Measurements from ENCODE around the gene SPA17. TPM values are rescaled to one million over a fixed set of nuclear protein-coding genes. Genes with fewer than 3 reads are reported as not detected.

SPA17 gene
- total RNA-seq, 1 experiment from 2014 or later, result 7.3 TPM

DNA sequence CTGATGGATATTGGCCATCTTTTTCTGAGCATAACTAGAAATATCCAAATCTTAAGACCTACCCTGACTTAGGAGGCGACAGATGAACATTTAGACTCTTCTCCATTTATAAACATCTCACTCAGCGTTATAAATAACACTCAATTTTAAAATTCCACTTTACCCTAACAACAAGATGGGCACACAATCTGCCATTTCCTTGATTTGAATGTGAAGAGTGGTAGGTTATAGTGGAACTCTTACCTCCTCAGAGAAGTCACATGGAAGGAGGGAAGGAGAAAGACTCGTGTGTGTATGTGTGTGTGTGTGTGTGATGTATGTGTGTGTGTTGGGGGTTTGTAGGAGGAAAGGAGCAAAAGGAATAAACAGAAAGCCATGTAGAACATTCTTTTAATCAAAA is 15.2 kb upstream of the SPA17 start:
- in situ Hi-C loops (cut with HindIII; ENCODE audit: low pct_unique_long_range_greater_than_20kb, low sequenced_read_pairs), result no loop called here
- DNase-seq (ENCODE audit: low read depth), result no peak

DNA sequence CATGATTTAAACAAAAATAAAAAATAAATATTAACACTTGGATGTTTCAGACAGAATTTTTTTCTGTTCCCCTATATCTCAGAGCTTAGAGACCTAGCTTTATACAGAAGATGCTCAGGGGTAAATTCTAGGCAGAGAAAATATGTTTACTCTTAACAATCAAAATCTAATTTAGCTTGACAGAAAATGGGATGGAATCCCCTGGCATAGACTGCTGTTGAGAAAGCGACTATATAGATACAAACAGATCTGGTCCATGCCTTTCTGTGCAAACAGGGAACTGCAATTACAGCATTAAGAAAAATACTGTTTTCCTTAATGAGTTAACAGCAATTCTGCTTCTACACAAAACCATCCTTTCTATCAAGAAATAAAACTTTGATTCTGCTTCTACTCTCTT is 14.7 kb upstream of the SPA17 start:
- in situ Hi-C loops (cut with HindIII; ENCODE audit: low pct_unique_long_range_greater_than_20kb, low sequenced_read_pairs), result no loop called here
- no peak for DNase-seq (ENCODE audit: low read depth)

- DNase-seq (ENCODE audit: low read depth), result no peak
- in situ Hi-C loops (cut with HindIII; ENCODE audit: low pct_unique_long_range_greater_than_20kb, low sequenced_read_pairs), result no loop called here
Observed at GRCh38 chr11:124661553-124661952, 12.2 kb upstream of the SPA17 start.

DNA sequence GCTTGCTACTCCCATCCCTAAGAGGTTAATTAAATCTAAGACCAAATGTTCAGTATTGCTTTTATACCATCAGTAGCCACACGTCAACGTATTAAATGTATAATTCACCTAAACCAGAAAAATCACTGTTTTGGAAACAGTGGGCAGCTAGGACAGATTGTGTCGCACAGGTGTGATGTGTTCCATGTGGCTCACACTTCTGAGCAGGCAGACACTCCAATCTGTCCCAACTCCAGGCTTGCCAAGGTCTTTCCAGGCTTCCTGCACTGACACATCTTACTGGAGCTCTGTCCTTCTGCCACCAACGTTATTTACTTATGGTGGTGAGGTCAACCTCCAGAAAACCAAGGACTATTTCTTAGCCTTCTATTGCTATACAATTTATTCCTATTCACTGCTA is 11.6 kb upstream of the SPA17 start:
- in situ Hi-C loops (cut with HindIII; ENCODE audit: low pct_unique_long_range_greater_than_20kb, low sequenced_read_pairs), result no loop called here
- no peak for DNase-seq (ENCODE audit: low read depth)

- in situ Hi-C loops (cut with HindIII; ENCODE audit: low pct_unique_long_range_greater_than_20kb, low sequenced_read_pairs), result no loop called here
- no peak for DNase-seq (ENCODE audit: low read depth)
Observed at GRCh38 chr11:124663861-124664260, 9.8 kb upstream of the SPA17 start.

DNA sequence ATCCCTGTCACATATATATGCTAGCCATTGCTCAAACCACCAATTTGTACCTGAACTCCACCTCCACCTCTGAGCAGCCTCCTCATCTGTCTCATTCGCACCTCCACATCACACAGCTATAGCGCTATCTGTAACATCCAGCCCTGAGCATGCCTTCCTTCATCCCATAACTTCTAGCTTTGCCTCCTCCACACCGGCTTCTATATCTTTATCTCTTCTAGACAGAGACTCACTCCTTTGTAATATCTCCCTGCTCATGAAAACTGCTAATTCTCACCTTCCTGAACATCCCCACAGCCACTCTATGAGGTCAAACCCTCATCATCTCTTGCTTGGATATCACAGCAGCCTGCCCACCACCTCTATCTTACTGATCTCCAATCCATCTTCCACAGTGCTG is 6.1 kb upstream of the SPA17 start:
- in situ Hi-C loops (cut with HindIII; ENCODE audit: low pct_unique_long_range_greater_than_20kb, low sequenced_read_pairs), result no loop called here

GRCh38 chr11:124669193-124669592 is 4.5 kb upstream of the SPA17 start:
- DNase-seq (ENCODE audit: low read depth), result peak; percentile 35
- in situ Hi-C loops (cut with HindIII; ENCODE audit: low pct_unique_long_range_greater_than_20kb, low sequenced_read_pairs), result no loop called here

More for the DNA sequence above, 6.1 kb upstream of the SPA17 start:
- DNase-seq (ENCODE audit: low read depth), result no peak

- DNase-seq (ENCODE audit: low read depth), result no peak
- in situ Hi-C loops (cut with HindIII; ENCODE audit: low pct_unique_long_range_greater_than_20kb, low sequenced_read_pairs), result no loop called here
Observed at GRCh38 chr11:124670732-124671131, 3.0 kb upstream of the SPA17 start.

DNA sequence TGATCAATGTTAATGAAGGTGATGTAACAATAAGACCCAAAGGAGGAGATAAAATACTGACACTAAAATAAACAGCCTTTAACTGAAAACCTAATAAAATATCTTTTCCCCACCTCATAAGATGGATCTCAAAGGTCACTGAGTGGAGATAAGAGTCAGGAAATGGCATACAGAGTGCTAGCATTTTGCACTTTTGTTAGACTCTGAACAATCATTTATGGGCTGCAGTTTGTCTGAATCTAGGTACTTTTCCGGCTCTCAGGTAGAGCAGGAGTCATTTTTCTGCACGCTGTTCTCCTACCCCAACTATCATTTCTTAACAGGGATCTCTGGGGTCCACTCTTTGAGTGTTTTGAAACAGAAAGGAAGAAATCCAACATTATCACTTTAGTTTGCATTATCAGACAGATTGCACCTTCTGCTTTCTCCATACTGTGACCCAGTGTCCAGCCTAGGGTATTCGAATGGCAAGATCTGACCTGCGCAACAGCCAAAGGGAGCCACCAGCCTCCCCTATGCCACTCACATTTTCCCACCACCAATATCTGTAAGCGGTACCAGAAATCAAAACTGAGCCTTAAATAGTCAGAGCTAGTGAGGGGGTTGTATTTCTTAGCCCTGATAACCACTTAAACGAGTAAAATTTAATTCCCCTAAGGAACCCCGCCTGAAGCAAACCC is 1.0 kb upstream of the SPA17 start:
- no peak for DNase-seq (ENCODE audit: low read depth)
- in situ Hi-C loops (cut with HindIII; ENCODE audit: low pct_unique_long_range_greater_than_20kb, low sequenced_read_pairs), result no loop called here

GRCh38 chr11:124674168-124674517 is 439 bp downstream of the SPA17 start:
- DNase-seq (ENCODE audit: low read depth), result no peak
- in situ Hi-C loops (cut with HindIII; ENCODE audit: low pct_unique_long_range_greater_than_20kb, low sequenced_read_pairs), result no loop called here

- in situ Hi-C loops (cut with HindIII; ENCODE audit: low pct_unique_long_range_greater_than_20kb, low sequenced_read_pairs), result no loop called here
- DNase-seq (ENCODE audit: low read depth), result no peak
Observed at GRCh38 chr11:124674571-124674970, 867 bp downstream of the SPA17 start.

DNA sequence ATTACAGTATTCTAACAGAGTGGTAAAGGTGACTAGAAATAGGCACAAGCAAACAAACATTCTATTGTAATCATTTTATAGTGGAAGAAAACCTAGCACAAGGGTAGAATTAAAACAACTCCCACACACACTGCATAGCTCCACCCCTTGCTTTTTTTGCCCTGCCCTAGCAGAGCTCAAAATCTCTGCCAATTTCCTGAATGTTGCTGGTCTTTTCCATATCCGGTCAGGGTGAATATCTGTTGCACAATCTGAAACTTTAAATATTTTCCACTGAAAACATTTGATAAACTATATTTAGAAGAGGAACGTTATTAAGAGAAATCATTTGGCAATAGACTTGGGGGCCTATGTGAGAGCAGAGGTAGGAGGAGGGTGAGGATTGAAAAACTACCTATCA is 2.7 kb downstream of the SPA17 start:
- DNase-seq (ENCODE audit: low read depth), result no peak
- in situ Hi-C loops (cut with HindIII; ENCODE audit: low pct_unique_long_range_greater_than_20kb, low sequenced_read_pairs), result no loop called here

DNA sequence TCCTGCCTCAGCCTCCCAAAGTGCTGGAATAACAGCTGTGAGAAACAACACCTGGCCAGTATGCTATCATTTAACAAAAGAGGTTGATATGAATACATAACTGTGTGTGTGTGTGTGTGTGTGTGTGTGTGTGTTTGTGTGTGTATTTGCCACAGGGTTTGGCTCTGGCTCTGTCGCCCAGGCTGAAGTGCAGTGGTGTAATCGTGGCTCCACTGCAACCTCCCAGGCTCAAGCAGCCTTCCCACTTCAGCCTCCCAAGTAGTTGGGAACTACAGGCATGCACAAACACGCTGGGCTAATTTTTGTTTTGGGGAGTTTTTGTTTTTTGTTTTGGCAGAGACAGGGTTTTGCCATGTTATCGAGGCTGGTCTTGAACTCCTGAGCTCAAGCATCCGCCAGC is 4.7 kb downstream of the SPA17 start:
- in situ Hi-C loops (cut with HindIII; ENCODE audit: low pct_unique_long_range_greater_than_20kb, low sequenced_read_pairs), result no loop called here
- DNase-seq (ENCODE audit: low read depth), result no peak

DNA sequence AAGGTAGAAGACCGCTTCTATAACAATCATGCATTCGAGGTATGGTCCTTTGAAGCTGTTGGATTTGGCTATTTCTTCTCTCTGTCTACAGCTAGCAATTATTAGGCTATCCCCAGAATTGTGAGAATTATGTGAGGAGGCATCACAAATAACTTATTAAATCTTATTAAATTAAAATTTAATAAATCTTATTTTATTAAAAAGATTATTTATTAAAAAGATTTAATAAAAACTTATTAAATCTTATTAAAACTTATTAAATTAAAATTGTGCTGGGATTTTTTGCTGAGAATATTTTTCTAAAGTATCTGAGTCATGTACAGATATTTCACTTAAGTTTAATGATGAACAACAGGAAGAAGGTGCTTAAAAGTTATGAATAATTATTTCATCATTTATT is 7.7 kb downstream of the SPA17 start:
- in situ Hi-C loops (cut with HindIII; ENCODE audit: low pct_unique_long_range_greater_than_20kb, low sequenced_read_pairs), result no loop called here
- DNase-seq (ENCODE audit: low read depth), result no peak

GRCh38 chr11:124682443-124682842 is 8.7 kb downstream of the SPA17 start:
- in situ Hi-C loops (cut with HindIII; ENCODE audit: low pct_unique_long_range_greater_than_20kb, low sequenced_read_pairs), result no loop called here
- no peak for DNase-seq (ENCODE audit: low read depth)

DNA sequence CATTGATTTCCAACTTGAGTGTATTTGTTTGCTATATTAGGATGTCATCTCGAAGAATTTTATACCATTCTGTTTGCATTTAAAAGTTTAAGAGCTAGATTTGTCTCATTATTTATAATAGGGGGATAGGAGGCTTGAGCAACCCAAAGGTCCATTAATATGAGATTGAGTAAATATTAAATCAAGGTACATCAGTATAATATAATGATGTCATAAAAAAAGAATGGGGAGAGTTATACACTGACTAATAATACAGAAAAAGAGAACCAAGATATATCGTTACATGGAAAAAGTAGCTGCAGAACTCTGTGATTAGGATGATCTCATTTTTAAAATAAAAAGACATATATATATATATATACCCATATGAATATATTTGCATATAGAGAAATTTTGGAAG is 19.4 kb downstream of the SPA17 start:
- in situ Hi-C loops (cut with HindIII; ENCODE audit: low pct_unique_long_range_greater_than_20kb, low sequenced_read_pairs), result no loop called here
- no peak for DNase-seq (ENCODE audit: low read depth)

DNA sequence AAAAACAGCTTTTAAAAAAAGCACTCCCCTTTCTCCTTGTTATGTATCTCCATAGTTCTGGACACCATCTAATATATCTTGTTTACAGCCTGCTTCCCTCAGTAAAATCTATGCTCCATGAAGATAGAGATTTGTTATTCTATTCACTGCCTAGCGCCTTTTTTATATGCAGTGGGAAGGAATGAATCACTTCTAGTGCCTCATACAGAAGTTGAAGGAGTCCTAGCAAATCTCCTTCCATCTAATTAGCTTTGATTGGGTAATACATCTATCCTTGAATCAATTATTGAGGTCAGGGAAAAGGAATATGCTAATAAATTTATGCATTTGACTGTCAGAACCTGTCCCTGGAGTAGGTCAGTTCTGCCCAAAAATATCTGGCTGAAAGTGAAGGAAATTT is 25.8 kb downstream of the SPA17 start:
- no peak for DNase-seq (ENCODE audit: low read depth)
- in situ Hi-C loops (cut with HindIII; ENCODE audit: low pct_unique_long_range_greater_than_20kb, low sequenced_read_pairs), result no loop called here

DNA sequence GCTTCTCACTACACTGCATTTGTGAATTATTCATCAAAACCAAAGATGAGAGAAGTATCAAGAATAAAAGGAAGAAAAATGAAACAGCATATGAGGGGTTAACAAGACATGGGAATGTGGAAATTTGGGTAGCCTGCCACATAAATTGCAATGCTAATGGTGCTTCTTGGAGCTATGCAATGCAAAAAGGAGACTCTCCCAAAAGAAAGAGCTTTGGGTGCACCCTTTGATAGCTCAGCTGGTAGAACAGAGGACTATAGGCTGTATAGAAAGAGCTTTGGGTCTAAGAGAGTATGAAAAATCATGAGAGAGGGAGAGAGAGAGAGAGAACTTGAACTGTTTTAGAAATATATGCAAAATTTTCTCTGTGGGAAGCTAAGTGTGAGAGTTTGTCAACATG is 26.3 kb downstream of the SPA17 start:
- DNase-seq (ENCODE audit: low read depth), result no peak
- in situ Hi-C loops (cut with HindIII; ENCODE audit: low pct_unique_long_range_greater_than_20kb, low sequenced_read_pairs), result no loop called here

DNA sequence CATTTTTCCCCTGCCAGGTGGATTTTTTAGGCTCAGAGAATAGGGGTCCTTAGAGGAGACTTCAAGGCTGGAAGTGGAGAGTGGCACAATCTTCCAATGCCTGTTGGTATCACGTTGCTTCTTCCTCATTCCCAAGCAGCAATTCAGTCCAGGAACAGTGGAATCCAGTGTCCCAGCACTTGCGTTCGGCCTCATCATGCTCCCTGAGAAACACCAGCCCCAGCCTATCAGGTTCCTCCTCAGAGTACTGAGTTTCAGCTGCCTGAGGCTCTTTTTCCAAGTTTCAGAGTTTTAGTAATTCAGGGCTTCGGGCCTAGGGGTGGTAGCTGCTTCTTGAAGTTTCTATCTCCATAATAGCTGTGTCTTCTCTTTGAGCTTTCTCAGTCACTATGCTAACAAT is 34.1 kb downstream of the SPA17 start:
- in situ Hi-C loops (cut with HindIII; ENCODE audit: low pct_unique_long_range_greater_than_20kb, low sequenced_read_pairs), result no loop called here
- no peak for DNase-seq (ENCODE audit: low read depth)

- in situ Hi-C loops (cut with HindIII; ENCODE audit: low pct_unique_long_range_greater_than_20kb, low sequenced_read_pairs), result no loop called here
Observed at GRCh38 chr11:124712392-124712791, 38.7 kb downstream of the SPA17 start.

DNA sequence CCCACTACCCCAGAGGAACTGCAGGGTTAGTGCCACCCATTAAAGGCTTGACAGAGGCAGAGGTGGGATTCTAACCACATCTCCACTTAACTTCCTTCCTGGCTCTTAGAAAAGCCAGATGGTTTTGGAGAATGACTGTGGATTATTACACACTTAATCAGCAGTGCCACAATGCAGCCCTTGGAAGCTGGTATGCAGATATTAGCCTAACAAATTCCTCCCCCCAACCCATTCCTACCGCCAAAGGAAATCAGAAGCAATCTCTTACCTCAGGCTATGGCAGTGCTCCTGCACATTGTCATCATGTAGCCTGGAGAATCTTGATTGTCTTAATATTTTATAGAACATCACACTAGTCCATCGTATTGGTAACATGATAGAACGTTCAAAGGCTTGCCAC is 42.9 kb downstream of the SPA17 start:
- in situ Hi-C loops (cut with HindIII; ENCODE audit: low pct_unique_long_range_greater_than_20kb, low sequenced_read_pairs), result no loop called here
- DNase-seq (ENCODE audit: low read depth), result no peak

More at GRCh38 chr11:124712392-124712791, 38.7 kb downstream of the SPA17 start:
- DNase-seq (ENCODE audit: low read depth), result no peak
